22Rv1 (cell line): ENCODE measurements around the gene TNNT3.

Experiments
- ZFX ChIP-seq: fragments of 450-650 bp; IDR thresholded peaks from 2 replicates; pipeline ENCODE4 v1.6.1; 2017; ENCODE audit warnings: antibody characterized with exemption, borderline replicate concordance
- TF ChIP-seq, protein P1 (sequence below): fragments of 450-650 bp; IDR thresholded peaks from 2 replicates; pipeline ENCODE4 v1.5.1; 2017; ENCODE audit warnings: mild to moderate bottlenecking

DNA sequence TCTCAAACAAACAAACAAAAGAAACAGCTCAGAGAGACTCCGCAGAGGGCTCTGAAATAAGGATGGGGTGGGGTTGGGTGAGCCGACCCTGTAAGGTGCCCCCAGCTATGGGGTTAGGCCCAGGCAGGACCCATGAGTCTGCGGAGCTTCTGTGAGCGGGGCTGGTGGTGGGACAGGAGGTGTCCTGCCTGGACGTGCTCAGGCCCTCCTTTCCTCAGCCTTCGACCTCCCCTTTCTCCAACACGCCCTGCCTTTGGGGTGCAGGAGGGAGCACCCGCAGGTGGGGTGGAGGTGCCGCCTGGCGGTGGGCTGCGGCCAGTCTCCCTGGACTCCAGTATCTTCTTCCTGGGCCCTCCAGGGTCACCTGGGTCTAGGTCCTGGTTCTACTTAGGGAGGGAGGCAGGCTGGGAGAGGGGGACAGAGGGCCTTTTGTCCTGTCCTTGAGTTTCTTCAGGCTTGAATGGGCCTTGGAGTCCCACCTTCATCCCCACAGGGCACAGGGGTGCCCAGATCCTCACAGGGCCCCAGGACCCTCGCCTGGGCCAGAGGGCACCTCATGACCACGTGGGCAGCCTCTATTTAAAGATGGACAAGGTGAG is 40.1 kb upstream of the TNNT3 start:
- TF ChIP-seq, protein P1, sequence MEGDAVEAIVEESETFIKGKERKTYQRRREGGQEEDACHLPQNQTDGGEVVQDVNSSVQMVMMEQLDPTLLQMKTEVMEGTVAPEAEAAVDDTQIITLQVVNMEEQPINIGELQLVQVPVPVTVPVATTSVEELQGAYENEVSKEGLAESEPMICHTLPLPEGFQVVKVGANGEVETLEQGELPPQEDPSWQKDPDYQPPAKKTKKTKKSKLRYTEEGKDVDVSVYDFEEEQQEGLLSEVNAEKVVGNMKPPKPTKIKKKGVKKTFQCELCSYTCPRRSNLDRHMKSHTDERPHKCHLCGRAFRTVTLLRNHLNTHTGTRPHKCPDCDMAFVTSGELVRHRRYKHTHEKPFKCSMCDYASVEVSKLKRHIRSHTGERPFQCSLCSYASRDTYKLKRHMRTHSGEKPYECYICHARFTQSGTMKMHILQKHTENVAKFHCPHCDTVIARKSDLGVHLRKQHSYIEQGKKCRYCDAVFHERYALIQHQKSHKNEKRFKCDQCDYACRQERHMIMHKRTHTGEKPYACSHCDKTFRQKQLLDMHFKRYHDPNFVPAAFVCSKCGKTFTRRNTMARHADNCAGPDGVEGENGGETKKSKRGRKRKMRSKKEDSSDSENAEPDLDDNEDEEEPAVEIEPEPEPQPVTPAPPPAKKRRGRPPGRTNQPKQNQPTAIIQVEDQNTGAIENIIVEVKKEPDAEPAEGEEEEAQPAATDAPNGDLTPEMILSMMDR, result no peak
- TF ChIP-seq ZFX, result no peak
